NK-92 (cell line): Measurements from ENCODE around the gene MISP.
"Not testable (repeated sequence)": the region's sequence is repeated elsewhere in the genome, so short reads cannot be mapped to it uniquely, and the experiment has no call there.

Experiments
- DNase-seq: peaks from one replicate; lab custom pipeline; 2025; ENCODE audit not compliant: unreplicated experiment; lab: John Stamatoyannopoulos, UW

Gene MISP

DNA sequence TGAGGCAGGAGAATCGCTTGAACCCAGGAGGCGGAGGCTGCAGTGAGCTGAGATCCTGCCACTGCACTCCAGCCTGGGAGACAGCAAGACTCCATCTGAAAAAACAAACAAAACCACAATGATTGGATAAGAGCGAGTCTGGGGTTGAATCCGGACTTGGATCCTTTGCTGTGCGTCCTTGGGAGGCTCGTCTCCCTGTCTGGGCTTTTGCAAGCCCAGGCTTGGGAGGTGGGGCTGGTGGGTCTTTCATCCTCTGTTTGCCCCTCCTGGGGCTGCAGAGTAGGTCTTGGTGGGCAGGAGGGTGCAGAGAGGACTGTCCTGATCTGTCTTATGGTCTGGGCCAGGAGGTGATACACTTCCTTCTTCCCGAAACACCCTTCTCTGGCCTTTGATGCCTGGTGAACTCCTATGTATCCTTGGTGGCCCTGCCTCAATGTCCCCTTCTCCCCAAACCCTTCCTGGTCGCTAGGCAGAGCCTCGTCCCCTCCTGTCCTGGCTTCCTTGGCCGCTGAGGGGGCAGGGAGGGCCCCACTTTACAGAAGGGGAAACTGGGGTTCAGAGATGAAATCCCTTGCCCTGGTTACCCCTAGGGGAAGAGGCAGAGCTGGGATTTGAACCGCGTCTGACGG lies 25.3 kb upstream of the MISP start:
- no peak for DNase-seq

DNA sequence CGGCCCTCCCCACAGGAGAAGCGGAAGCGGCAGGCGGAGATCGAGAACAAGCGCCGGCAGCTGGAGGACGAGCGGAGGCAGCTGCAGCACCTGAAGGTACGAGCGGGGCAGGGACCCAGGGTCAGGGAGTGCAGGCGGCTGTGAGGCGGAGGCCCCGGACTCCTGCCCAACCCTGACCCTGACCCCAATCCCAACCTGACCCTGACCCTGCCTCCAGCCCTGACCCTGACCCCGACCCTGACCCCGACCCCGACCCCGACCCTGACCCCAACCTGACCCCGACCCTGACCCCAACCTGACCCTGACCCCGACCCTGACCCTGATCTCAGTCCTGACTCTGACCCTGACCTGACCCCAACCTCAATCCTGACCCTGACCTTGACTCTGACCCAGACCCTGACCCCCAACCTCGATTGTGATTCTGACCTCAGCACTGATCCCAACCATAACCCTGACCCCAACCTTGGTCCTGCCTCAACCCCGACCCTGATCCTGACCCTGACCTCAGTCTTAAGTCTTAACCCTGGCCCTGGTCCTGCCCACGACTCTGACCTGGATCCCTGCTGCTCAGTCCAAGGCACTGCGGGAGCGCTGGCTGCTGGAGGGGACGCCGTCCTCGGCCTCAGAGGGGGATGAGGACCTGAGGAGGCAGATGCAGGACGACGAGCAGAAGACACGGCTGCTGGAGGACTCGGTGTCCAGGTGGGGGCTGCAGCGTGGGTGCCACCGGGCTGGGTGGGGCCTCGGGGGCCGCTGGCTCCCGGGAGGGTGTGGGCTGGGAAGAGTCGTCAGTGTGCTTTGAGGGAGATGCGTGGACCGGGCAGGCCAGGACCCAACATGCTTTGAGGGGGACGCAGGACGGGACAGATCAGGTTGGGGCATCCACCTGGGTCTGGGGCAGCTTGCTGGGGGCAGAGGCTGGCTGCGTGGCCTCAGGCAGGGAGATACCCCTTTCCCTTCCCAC lies 23.6 kb upstream of the MISP start:
- no peak for DNase-seq

DNA sequence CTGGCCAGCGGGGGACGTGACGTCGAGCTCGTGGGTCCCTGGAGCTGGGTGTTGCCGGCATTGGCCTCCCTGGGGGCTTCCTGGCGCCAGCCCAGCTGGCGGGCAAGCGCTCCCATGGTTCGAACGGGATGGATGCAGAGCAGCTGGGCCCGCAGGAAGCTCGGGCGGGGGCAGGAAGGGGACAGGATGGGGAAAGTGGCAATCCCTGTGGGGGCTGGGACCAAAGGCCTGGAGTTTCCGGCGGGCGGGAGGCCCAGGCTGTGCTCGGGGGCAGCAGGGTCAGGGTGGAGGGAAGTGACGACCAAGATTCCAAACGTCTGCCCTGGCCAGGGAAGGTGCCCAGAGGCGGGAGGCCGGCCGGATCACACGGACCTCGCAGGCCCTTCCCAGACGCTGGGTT lies 22.9 kb upstream of the MISP start:
- no peak for DNase-seq

DNA sequence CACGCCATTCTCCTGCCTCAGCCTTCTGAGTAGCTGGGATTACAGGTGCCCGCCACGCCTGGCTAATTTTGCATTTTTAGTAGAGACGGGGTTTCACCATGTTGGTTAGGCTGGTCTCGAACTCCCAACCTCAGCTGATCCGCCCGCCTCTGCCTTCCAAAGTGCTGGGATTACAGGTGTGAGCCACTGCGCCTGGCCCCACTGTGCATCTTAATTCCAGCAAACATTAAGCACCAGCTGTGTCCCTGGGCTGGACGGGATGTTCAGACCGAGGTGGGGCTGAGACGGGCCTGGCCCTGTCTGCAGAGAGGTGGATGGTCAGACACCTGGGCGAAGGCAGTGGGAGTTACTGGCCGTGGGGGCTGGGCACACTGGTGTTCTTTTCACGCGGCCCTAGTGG lies 21.3 kb upstream of the MISP start:
- DNase-seq = not testable (repeated sequence)

GRCh38 chr19:729965-730668 lies 20.8 kb upstream of the MISP start:
- no peak for DNase-seq

GRCh38 chr19:731000-731399 lies 19.9 kb upstream of the MISP start:
- DNase-seq = no peak

GRCh38 chr19:732148-733069 lies 18.5 kb upstream of the MISP start:
- DNase-seq = no peak

GRCh38 chr19:734716-735115 lies 16.2 kb upstream of the MISP start:
- no peak for DNase-seq

DNA sequence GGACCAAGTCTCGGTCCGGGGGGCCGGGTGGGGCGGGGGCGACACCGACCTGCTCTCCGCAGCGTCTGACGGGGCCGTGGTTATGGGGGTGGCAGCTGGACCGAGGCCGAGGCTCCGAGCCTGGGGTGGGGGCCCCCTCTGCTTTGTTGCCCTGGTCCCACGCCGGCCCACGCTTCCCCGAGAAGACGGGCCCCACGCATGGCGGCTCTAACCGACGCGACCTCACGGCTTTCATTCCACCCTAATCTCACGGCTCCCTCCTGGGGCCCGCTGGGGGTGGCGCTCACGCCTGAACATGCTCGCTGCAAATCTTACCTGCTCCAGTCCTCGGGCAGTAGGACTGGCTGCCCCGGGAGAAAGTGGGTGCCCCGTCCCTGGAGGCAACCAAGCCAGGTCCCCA lies 14.8 kb upstream of the MISP start:
- no peak for DNase-seq

GRCh38 chr19:737591-738093 lies 13.3 kb upstream of the MISP start:
- no peak for DNase-seq

- no peak for DNase-seq
Observed at GRCh38 chr19:738509-739128, 12.3 kb upstream of the MISP start.

DNA sequence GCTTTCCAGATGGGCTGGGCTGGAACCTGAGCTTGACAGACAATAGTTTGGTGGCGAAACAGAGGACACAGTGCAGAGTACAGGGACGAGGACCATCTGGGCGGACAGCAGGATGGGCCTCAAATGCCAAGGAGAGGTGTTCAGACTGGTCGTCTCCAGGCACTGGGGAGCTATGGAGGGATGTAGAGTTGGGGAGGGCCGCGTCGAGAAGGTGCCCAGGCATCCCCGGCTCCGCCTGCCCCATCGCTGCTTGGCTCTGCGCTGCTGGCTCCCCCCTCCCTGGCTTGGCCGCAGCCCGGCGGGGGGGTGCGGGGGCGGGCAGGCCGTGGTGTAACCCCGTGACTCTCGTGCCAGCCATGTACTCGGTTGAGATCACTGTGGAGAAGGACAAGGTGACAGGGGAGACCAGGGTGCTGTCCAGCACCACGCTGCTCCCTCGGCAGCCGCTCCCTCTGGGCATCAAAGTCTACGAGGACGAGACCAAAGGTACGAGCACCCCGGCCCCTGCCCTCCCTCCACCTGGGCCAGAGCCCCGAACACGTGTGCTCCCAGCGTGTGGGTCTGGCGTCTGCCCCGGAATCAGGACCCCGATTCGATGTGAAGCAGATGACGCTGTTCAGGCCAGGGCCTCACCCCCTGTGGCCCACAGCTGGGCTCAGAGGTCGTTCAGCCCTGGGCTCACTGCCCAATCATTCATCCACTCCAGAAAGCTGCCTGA lies 10.8 kb upstream of the MISP start:
- no peak for DNase-seq

- not testable (repeated sequence) for DNase-seq
Observed at GRCh38 chr19:740816-741505, 10.0 kb upstream of the MISP start.

DNA sequence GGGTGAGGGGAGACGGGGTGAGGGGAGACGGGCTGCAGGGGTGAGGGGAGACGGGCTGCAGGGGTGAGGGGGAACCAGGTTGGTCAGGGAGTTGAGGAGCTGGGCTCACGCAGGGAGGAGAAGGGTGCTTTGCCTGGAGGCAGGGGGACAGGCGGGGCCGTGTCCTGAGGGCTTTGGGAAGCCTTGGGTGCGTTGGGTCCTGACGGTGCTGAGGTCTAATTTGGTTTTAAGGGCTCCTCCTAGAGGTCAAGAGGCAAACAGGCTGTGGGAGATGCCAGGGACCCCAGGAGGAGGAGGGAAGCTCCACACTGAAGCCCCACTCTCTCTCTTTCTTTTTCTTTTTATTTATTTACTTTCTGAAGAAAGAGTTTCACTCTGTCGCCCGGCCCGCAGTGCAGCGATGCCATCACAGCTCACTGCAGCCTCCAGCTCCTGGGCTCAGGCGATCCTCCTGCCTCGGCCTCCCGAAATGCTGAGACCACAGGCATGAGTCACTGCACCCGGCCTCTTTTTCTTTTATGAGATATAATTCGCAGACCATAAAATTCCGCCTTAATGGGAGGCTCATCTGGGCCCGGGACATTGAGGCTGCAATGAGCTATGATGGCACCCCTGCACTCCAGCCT lies 9.3 kb upstream of the MISP start:
- DNase-seq = no peak

GRCh38 chr19:742540-743075 lies 8.3 kb upstream of the MISP start:
- DNase-seq = no peak

- DNase-seq = no peak
Observed at GRCh38 chr19:743168-743687, 7.7 kb upstream of the MISP start.

DNA sequence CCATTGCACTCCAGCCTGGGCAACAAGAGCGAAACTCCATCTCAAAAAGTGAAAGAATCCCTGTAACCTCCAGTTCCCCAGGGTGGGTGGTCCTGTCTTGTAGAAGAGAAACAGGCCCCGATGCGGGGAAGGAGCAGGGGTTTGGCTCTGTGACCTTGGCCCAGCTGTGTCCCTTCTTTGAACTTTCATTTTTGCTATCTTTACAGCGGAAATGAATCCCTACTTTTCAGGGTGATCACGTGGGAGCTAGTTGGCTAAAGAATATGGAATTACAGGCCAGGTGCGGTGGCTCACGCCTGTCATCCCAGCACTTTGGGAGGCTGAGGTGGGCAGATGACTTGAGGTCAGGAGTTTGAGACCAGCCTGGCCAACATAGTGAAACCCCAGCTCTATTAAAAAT lies 5.8 kb upstream of the MISP start:
- DNase-seq = not testable (repeated sequence)
